ENCODE results near the gene SLC49A3. TPM values are rescaled to one million over a fixed set of nuclear protein-coding genes. Genes with fewer than 3 reads are reported as not detected.

SLC49A3 gene
- total RNA-seq, 4 donors from 2014 or later, result 7.8 to 20.1 (median 14.4) TPM

DNA sequence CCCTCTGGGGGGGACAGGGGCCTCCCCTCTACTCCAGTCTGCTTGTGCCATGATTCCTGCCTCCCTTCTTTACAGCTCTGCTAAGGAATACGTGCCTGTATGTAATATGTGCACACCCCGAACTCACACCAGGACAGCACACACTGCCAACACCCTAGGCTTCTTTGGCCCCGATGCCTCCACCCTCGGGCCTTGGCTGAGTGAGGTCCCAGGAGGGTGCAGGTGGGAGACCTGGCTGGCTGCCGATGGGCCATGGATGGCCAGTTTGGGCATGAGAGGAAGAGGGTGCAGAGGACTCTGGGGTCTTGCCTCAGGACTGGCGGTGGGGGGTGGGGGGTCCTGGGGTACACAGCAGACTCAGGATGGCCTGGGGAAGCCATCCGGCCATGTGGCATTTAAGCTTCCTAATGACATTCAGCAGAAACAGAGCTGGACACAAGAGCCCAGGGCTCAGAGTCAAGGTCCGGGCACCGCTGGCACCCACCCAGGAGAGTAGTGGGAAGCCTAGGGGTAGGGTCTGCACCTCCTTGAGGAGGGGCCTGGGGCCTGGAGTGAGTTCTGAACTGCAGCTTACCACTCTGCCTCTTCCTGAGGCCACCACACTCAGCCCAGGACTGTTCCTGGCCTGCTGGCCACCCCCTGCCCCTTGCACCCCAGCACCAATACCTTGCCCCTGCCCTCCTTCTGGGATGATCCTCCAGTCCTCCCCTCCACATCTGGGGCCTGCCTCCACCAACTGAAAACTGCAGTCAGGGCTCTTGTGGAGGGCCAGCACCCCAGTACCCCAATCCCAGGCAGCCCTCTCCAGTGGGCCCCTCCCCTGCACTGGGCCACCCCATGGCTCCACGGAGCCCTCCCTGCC is 14.6 kb upstream of the SLC49A3 start:
- TF ChIP-seq, protein P1, sequence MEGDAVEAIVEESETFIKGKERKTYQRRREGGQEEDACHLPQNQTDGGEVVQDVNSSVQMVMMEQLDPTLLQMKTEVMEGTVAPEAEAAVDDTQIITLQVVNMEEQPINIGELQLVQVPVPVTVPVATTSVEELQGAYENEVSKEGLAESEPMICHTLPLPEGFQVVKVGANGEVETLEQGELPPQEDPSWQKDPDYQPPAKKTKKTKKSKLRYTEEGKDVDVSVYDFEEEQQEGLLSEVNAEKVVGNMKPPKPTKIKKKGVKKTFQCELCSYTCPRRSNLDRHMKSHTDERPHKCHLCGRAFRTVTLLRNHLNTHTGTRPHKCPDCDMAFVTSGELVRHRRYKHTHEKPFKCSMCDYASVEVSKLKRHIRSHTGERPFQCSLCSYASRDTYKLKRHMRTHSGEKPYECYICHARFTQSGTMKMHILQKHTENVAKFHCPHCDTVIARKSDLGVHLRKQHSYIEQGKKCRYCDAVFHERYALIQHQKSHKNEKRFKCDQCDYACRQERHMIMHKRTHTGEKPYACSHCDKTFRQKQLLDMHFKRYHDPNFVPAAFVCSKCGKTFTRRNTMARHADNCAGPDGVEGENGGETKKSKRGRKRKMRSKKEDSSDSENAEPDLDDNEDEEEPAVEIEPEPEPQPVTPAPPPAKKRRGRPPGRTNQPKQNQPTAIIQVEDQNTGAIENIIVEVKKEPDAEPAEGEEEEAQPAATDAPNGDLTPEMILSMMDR (IDR thresholded peaks at IDR 0.05; ENCODE audit: low read depth), result no peak

DNA sequence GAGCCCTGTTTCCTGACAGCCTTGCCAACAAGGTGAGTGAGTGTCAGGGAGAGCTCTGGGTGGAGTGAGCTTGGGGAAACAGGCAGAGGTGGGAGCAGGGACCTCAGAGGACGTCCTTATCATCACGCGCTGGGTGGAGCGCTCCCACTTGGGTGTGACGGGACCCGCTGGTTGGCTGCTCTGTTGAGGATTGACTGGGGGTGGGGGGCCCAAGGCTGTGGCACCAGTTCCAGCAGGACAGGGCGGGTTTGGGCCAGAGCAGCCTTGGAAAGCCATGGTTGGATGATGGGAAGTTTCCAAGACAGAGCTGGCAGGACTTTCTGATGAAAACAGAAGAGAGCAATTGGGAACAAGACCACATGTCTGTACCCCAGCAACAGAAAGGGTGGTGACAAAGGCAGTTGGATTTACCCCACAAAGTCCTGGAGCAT is 13.7 kb upstream of the SLC49A3 start:
- TF ChIP-seq, protein P1 (IDR thresholded peaks at IDR 0.05; ENCODE audit: low read depth), result no peak

DNA sequence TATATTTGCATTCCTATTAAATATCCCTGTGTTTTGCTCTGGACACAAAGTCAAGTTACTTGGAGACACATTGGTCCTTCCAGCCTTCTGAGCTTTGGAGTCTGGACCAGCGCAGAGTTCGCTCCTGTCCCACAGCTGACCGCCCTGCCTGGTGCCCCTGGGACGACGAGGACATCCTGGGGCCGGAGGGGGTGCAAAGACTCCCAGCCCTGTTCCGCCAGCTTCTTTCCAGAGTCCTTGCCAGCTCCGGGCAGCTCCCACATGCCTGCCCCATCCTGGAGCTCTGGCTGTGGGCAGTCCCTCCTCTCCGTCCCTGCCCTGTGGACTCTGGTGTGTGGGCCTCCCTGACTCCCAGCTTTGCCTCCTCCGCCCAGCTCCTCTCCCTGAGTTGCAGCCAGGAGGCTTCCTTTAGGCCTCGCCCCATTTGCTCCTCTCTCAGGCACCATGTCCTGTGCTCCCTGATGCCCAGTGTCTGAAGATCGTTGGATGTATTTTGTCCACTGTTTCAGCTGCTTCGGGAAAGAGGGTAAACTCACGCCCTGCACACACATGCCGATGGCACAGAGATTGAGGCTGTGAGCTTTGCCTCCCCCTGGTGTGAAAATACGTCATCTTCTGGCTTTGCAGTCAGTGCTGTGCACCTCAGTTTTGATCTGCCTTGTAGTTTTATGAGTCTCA is 11.8 kb upstream of the SLC49A3 start:
- TF ChIP-seq, protein P1 (IDR thresholded peaks at IDR 0.05; ENCODE audit: low read depth), result no peak

DNA sequence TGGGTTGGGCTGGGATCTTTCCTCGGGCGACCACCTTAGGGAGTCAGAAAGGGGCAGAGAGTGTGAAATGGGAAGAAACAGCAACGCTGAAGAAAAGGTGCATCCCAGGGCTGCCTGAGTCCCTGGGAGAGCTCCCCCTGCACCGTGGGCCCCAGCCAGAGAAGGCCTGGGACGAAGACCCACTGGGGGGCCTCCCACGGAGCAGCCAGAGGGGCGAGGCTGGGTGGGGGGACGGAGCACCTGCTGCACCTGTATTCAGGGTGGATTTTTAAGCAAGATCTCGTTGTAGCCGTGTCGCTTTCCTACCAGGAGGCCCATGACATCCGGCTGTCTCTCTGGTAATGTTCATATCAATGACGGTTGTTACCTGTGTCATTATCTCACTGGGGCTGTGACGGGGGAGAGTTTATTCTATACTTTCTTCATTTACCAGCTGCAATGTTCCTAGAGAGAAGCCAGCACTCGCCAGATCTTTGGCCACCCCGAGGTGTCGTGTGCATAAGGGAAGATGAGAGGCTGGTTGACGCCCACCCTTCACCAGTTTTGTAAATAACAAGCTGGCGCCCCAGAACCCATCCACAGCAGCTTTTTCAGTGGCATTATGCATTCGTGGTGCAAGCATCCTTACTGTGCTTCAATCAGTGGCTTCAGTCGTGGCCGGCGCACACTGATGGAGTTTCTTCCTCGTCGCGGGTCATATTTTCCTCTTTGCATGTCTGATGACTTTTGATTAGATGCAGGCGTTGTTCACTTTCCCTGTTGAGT is 11.0 kb upstream of the SLC49A3 start:
- TF ChIP-seq, protein P1 (IDR thresholded peaks at IDR 0.05; ENCODE audit: low read depth), result no peak

DNA sequence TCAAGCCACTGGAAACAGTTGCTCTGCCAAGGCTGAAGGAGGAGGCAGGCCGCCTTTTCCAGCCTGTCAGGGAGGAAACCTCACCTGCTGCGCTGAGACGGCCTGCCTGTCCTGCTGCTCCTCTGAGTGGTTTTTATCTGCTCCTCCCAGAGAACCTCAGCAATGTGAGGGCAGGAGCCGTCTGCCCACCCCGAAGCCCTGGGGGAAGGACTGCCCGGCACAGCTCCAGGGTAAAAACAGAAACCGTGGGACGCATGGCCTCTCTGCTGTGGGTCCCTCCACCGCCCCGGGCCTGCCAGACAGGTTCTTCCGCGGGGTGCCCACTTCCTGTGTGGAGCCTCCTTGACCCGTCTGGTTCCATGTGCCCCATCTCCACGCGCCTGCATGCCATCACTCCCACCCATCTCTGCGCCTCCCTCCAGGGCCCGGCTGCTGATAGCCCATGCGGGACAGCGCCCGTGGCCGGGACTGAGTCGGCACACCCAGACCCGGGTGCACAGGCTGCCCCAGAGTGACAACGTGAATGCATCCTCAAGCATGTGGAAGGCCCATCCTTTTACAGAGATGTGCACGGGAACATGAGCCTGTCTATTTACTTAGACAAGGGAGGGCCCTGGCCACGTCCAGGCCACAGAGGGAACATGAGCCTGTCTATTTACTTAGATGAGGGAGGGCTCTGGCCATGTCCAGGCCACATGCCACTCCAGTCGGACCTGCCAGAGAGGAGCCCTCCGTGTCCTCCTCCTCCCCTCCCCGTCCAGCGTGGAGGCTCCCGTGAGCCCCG is 4.0 kb upstream of the SLC49A3 start:
- TF ChIP-seq, protein P1 (IDR thresholded peaks at IDR 0.05; ENCODE audit: low read depth), result no peak

DNA sequence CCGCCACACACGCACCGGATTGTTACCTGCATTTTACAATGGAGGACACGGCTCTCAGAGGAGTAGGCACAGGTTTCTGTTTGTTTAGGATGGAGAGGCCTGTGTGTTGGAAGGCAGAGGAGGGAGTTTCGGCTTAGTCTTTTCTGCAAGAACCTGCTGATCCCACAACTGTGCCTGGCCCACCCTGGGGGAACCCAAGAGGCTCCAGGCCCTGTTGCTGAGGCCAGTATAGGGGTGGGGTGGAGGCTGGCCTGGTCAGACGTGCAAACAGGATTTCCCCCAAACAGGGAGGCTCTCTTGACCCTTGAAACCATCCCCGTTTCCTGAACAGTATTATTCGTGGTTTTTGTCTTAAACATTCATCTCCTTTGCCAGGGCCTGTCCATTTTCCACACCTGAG is 772 bp upstream of the SLC49A3 start:
- TF ChIP-seq, protein P1 (IDR thresholded peaks at IDR 0.05; ENCODE audit: low read depth), result no peak

All from subcutaneous adipose tissue (tissue), 4 donors.